GM23248 (cell line): ENCODE results near the gene MLLT11. TPM values are rescaled to one million over a fixed set of nuclear protein-coding genes. Genes with fewer than 3 reads are reported as not detected.

Source experiments
- DNase-seq: peaks from one replicate; pipeline ENCODE4 v3.0.0-alpha.2; 2015
- H2AFZ ChIP-seq: fragments of 200-600 bp; sonication (generic); 2 replicates; pipeline ENCODE4 v1.6.1; 2016; ENCODE audit warnings: antibody characterized with exemption
- H3F3A ChIP-seq: fragments of 200-600 bp; sonication (generic); 2 replicates; pipeline ENCODE4 v1.6.1; 2016; ENCODE audit warnings: mild to moderate bottlenecking, antibody characterized with exemption, mixed run types; ENCODE audit not compliant: insufficient read depth
- H3K27ac ChIP-seq: fragments of 200-600 bp; sonication (generic); 2 replicates; pipeline ENCODE4 v1.5.1; 2016; ENCODE audit warnings: mild to moderate bottlenecking
- H3K27me3 ChIP-seq: fragments of 200-600 bp; sonication (generic); replicated peaks from 2 replicates; pipeline ENCODE4 v1.6.1; 2016; ENCODE audit warnings: mild to moderate bottlenecking; ENCODE audit not compliant: insufficient read depth
- H3K36me3 ChIP-seq: fragments of 200-600 bp; sonication (generic); 2 replicates; pipeline ENCODE4 v1.6.1; 2016; ENCODE audit warnings: low read depth, mild to moderate bottlenecking
- H3K4me1 ChIP-seq: fragments of 200-600 bp; sonication (generic); 2 replicates; pipeline ENCODE4 v1.6.1; 2016; ENCODE audit warnings: mild to moderate bottlenecking; ENCODE audit not compliant: insufficient read depth
- H3K4me2 ChIP-seq: fragments of 200-600 bp; sonication (generic); one replicate; pipeline ENCODE4 v1.6.1; 2016; ENCODE audit warnings: mild to moderate bottlenecking; ENCODE audit not compliant: unreplicated experiment
- H3K4me3 ChIP-seq: fragments of 200-600 bp; sonication (generic); 2 replicates; pipeline ENCODE4 v1.5.1; 2016; ENCODE audit warnings: mild to moderate bottlenecking
- H3K79me2 ChIP-seq: fragments of 200-600 bp; sonication (generic); 2 replicates; pipeline ENCODE4 v1.6.1; 2016; ENCODE audit warnings: mild to moderate bottlenecking; ENCODE audit not compliant: insufficient read depth
- H3K9ac ChIP-seq: fragments of 200-600 bp; sonication (generic); 2 replicates; pipeline ENCODE4 v1.6.1; 2016; ENCODE audit warnings: mild to moderate bottlenecking
- H3K9me2 ChIP-seq: fragments of 200-600 bp; sonication (generic); 2 replicates; pipeline ENCODE4 v1.6.1; 2016; ENCODE audit warnings: mixed run types, mild to moderate bottlenecking, moderate library complexity; ENCODE audit not compliant: insufficient read depth
- H3K9me3 ChIP-seq: fragments of 200-600 bp; sonication (generic); one replicate; pipeline ENCODE4 v1.6.1; 2017; ENCODE audit warnings: low read depth
- H4K20me1 ChIP-seq: fragments of 200-600 bp; sonication (generic); 2 replicates; pipeline ENCODE4 v1.6.0; 2016; ENCODE audit not compliant: insufficient read depth
- EZH2 ChIP-seq: fragments of 200-600 bp; sonication (generic); IDR thresholded peaks from 2 replicates; pipeline ENCODE4 v1.6.1; 2018; ENCODE audit warnings: antibody characterized with exemption, mild to moderate bottlenecking; ENCODE audit not compliant: insufficient read depth, poor library complexity, severe bottlenecking
- EZH2phosphoT487 ChIP-seq: fragments of 200-600 bp; sonication (generic); IDR thresholded peaks from 2 replicates; pipeline ENCODE4 v1.6.1; 2018; ENCODE audit warnings: antibody characterized with exemption, moderate library complexity, mild to moderate bottlenecking, low read depth; ENCODE audit not compliant: insufficient read depth
- WGBS, 2 experiments: methylation state at CpG; one replicate each; pipeline ENCODE4 v1.1.6; 2015 to 2017; ENCODE audit warnings: low lambda C conversion rate in 2 of 2, low coverage in 1 of 2; ENCODE audit errors: missing lambda C conversion rate in 2 of 2; 5-methylcytosine and 5-hydroxymethylcytosine counted together
- in situ Hi-C: fragments of 300-500 bp; cut with MboI; formaldehyde crosslinking; loops from 2 replicates; pipeline ENCODE4 v1.15.0; 2020
- polyA plus RNA-seq: library from polyadenylated mRNA; unstranded; fragments of >200 nt; fragmentation: Nextera tagmentation; extraction: Ambion mirVana; gene quantifications from 2 replicates; pipeline ENCODE4 v1.2.1, GENCODE V29; 2016
- total RNA-seq: library from RNA; depleted of rRNA; stranded (reverse); fragments of >200 nt; shearing (Covaris generic); gene quantifications from 2 replicates; pipeline ENCODE4 v1.2.3, GENCODE V29; 2014; rRNA removed

MLLT11 gene
- total RNA-seq = 1.9 and 3.7 TPM in 2 replicates
- 7.3 and 7.7 TPM in 2 replicates for polyA plus RNA-seq

DNA sequence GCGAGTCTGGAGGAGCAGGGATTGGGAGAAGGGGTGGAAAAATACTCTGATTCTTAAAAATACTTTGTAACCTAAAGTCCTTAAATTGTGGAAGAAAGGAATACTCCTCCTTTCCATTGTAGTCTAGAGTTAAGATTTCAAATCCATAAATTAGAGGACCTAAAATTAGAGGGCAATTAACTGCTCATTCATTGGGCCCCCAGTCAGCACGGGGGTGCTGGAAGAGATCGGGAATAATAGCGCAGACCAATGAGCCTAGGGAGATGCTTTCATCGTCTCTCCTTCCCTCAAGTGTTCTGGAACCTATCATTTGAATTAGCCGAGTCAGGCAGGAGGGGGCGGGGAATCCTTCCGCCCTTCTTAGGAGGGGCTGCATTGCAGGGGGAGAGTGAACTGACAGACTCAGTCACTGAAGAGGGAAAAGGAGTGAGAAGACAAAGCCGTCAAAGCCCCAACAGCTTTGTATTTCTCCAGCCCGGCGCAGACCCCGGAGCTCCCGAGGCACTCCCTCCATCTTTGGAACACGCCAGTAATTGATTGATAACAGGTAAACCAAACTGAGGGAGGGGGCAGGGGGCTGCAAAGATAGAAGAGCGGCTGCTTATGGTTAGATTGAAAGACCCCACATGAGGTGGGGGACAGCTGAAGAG is at the start of gene MLLT11:
Gene MLLT11 (plus strand): TSS at position 391 of the 650 bp plus-strand sequence. CDS start 6,828 bp downstream, outside the sequence.
- TF ChIP-seq EZH2phosphoT487 (no peak), EZH2 (no peak)
- Histone ChIP-seq H3K27me3 (no peaks in the 10 kb centered on the region), H3K9me2 (no peaks in the 10 kb centered on the region), H3K9me3 (no peaks in the 10 kb centered on the region), H3F3A (peaks cover 21% of the 10 kb centered on the region), H4K20me1 (peaks cover 4% of the 10 kb centered on the region; the same call in 1 of the 2 replicates), H3K4me2 (peak within 1 kb of the TSS; percentile 97), H3K79me2 (peaks cover 91% of the 10 kb centered on the region), H3K4me3 (peak within 1 kb of the TSS; percentile 90), H3K4me1 (peaks cover 46% of the 10 kb centered on the region), H2AFZ (peak within 1 kb of the TSS; percentile 91), H3K9ac (peak within 1 kb of the TSS; percentile 92), H3K27ac (peak within 1 kb of the TSS; percentile 74), H3K36me3 (peaks cover 8% of the 10 kb centered on the region; the same call in 1 of the 2 replicates)
- 1 to 2% methylated on average over 14 to 15 of the region's 15 CpGs for WGBS, 2 experiments
- in situ Hi-C loops = no loop called here
- DNase-seq = peak; percentile 72

DNA sequence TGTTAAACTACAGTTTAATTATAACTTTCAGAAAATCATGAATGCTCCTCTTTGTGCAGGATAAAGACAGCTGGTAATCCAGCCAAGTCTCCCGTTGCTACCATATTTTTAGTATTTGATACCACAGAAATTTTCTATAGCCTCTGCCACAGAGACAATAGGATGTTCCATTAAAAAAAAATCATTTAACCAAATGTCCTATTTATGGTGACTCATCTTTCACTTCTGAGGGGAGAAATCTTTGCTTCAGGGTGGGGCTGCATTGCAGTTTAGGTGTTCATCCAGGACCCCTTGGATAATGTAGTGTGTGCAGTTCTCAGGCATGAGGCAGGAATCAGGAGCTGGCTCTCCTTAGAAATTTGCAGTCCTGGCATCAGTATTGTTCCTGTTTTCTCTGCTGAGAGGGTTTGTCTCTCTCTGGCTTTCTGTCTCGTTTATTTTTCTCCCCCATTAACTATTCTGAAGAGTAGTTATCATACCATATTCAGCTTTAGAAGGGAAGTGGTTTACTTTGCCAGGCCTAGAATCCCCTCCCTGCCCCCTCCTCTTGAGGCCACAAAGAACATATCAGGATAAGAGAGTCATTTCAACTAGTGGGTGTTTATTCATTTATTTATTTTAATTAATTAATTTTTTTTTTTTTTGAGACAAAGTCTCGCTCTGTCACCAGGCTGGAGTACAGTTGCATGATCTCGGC is 48.9 kb upstream of the MLLT11 start:
- H4K20me1 ChIP-seq = no peaks in the 10 kb centered on the region
- no peak overlapping the region for H2AFZ ChIP-seq
- H3K36me3 ChIP-seq = no peaks in the 10 kb centered on the region
- peak overlapping the region; percentile 1 for H3K4me2 ChIP-seq
- H3K4me3 ChIP-seq = no peak overlapping the region
- peak; percentile 42 for DNase-seq
- in situ Hi-C loops = no loop called here
- H3K9me2 ChIP-seq = no peaks in the 10 kb centered on the region
- no peak for TF ChIP-seq EZH2
- H3K79me2 ChIP-seq = peaks cover 50% of the 10 kb centered on the region
- no peaks in the 10 kb centered on the region for H3K27me3 ChIP-seq
- peaks cover 30% of the 10 kb centered on the region for H3F3A ChIP-seq
- peak overlapping the region; percentile 11; the same call in 1 of the 2 replicates for H3K9ac ChIP-seq
- H3K27ac ChIP-seq = no peak overlapping the region
- WGBS, 2 experiments = 48 to 54% methylated on average over 4 of the region's 4 CpGs
- H3K4me1 ChIP-seq = peaks cover 26% of the 10 kb centered on the region
- no peaks in the 10 kb centered on the region for H3K9me3 ChIP-seq

GRCh38 chr1:151012684-151013471 is 47.3 kb upstream of the MLLT11 start:
- no peaks in the 10 kb centered on the region for H3K9me3 ChIP-seq
- no peaks in the 10 kb centered on the region for H3K9me2 ChIP-seq
- DNase-seq = peak; percentile 32
- 0 out of 2 replicates have a peak, but pooled peaks cover under 1% of the 10 kb centered on the region for H3K36me3 ChIP-seq
- no peak overlapping the region for H3K9ac ChIP-seq
- no peak overlapping the region for H3K4me2 ChIP-seq
- H3F3A ChIP-seq = peaks cover 17% of the 10 kb centered on the region
- no peaks in the 10 kb centered on the region for H4K20me1 ChIP-seq
- no peak overlapping the region for H3K4me3 ChIP-seq
- TF ChIP-seq EZH2 (no peak), EZH2phosphoT487 (no peak)
- in situ Hi-C loops = no loop called here
- no peak overlapping the region for H2AFZ ChIP-seq
- 87 to 90% methylated on average over 14 of the region's 14 CpGs for WGBS, 2 experiments
- H3K79me2 ChIP-seq = peaks cover 50% of the 10 kb centered on the region
- H3K27me3 ChIP-seq = no peaks in the 10 kb centered on the region
- H3K4me1 ChIP-seq = peaks cover 16% of the 10 kb centered on the region
- H3K27ac ChIP-seq = 0 out of 2 replicates have a peak overlapping the region, but pooled peaks have one; percentile 24

DNA sequence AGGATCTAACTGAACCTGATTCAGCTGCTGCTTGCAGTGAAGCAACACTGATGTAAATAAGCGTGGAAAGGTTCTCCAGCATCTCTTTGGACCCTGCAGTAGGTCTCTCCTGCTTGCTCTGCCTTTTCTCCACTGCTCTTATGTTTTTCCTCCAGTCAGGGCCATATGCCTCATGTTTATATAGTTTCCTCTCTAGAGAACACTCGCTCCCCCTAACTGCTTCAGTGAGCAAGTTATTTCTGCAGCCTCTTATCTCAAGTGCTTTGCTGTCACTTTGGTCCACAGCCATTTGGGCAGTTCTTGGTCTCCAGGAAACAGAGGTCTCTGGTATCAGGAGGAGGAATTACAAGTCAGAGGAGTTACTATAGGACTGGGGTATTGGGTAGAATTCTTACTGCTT is 46.7 kb upstream of the MLLT11 start:
- H3K4me3 ChIP-seq = no peak overlapping the region
- H3K79me2 ChIP-seq = peaks cover 49% of the 10 kb centered on the region
- in situ Hi-C loops = no loop called here
- H3F3A ChIP-seq = peaks cover 16% of the 10 kb centered on the region
- H3K27ac ChIP-seq = 0 out of 2 replicates have a peak overlapping the region, but pooled peaks have one; percentile 24
- H3K9me2 ChIP-seq = no peaks in the 10 kb centered on the region
- H4K20me1 ChIP-seq = no peaks in the 10 kb centered on the region
- H3K9me3 ChIP-seq = no peaks in the 10 kb centered on the region
- DNase-seq = no peak
- 96% methylated on average over 2 of the region's 2 CpGs for WGBS, 2 experiments
- H3K4me1 ChIP-seq = peaks cover 16% of the 10 kb centered on the region
- H3K4me2 ChIP-seq = no peak overlapping the region
- H3K9ac ChIP-seq = no peak overlapping the region
- H3K36me3 ChIP-seq = peaks cover 7% of the 10 kb centered on the region; the same call in 1 of the 2 replicates
- H2AFZ ChIP-seq = no peak overlapping the region
- H3K27me3 ChIP-seq = no peaks in the 10 kb centered on the region
- no peak for TF ChIP-seq EZH2
- TF ChIP-seq EZH2phosphoT487 = no peak
